Coronary artery (tissue), 2 donors: ENCODE results near the gene ANKRD13B.
"Not testable (repeated sequence)": the region's sequence is repeated elsewhere in the genome, so short reads cannot be mapped to it uniquely, and the experiment has no call there.

Experiments
- DNase-seq: peaks from one replicate; pipeline ENCODE4 v3.0.0-alpha.2; 2017; ENCODE audit warnings: low spot score
- H3K27ac ChIP-seq, 2 donors: fragments of 200-600 bp; sonication (generic); one replicate each; pipeline ENCODE4 v1.5.1; 2016 to 2019
- H3K4me3 ChIP-seq: fragments of 200-600 bp; sonication (generic); 2 replicates; pipeline ENCODE4 v1.5.1; 2016; ENCODE audit warnings: mild to moderate bottlenecking, moderate library complexity
- CTCF ChIP-seq: fragments of 200-600 bp; sonication (generic); IDR thresholded peaks from one replicate; pipeline ENCODE4 v1.5.1; 2019; ENCODE audit warnings: antibody characterized with exemption

Gene ANKRD13B

GRCh38 chr17:29643817-29644160, 50.9 kb downstream of the ANKRD13B start:
- Histone ChIP-seq H3K27ac (peak overlapping the region; percentile 83 to 87), H3K4me3 (no peak overlapping the region)
- DNase-seq = no peak
- no peak for TF ChIP-seq CTCF

GRCh38 chr17:29645515-29646051, 52.7 kb downstream of the ANKRD13B start:
- Histone ChIP-seq H3K4me3 (peak overlapping the region; percentile 18), H3K27ac (peak overlapping the region; percentile 83 to 87)
- DNase-seq = peak; percentile 89
- no peak for TF ChIP-seq CTCF

- TF ChIP-seq CTCF = no peak
Observed at GRCh38 chr17:29648005-29648404, 55.1 kb downstream of the ANKRD13B start.

GRCh38 chr17:29649359-29649758, 56.4 kb downstream of the ANKRD13B start:
- DNase-seq = no peak
- no peak overlapping the region for H3K27ac ChIP-seq
- H3K4me3 ChIP-seq = no peak overlapping the region
- no peak for TF ChIP-seq CTCF

More at GRCh38 chr17:29648005-29648404, 55.1 kb downstream of the ANKRD13B start:
- no peak for DNase-seq
- peak overlapping the region in 1 of 2 donors; percentile 19 for H3K27ac ChIP-seq
- H3K4me3 ChIP-seq = no peak overlapping the region

- peak overlapping the region in 1 of 2 donors; percentile 38 for H3K27ac ChIP-seq
Observed at GRCh38 chr17:29650396-29650795, 57.5 kb downstream of the ANKRD13B start.

GRCh38 chr17:29651913-29652312, 59.0 kb downstream of the ANKRD13B start:
- not testable (repeated sequence) for H3K4me3 ChIP-seq, H3K27ac ChIP-seq, DNase-seq

More at GRCh38 chr17:29650396-29650795, 57.5 kb downstream of the ANKRD13B start:
- no peak overlapping the region for H3K4me3 ChIP-seq
- no peak for DNase-seq
- no peak for TF ChIP-seq CTCF

- no peak for DNase-seq
- no peak for TF ChIP-seq CTCF
- no peak overlapping the region for H3K27ac ChIP-seq
- H3K4me3 ChIP-seq = no peak overlapping the region
Observed at GRCh38 chr17:29652976-29653375, 60.0 kb downstream of the ANKRD13B start.
